HG03175 (cell line): Measurements from ENCODE around the gene PJA1.

Source experiments
- ATAC-seq: cut with Tn5 transposase; IDR thresholded peaks from one replicate; pipeline ENCODE4 v1.9.1; 2021; ENCODE audit warnings: mild to moderate bottlenecking, moderate library complexity; ENCODE audit not compliant: unreplicated experiment

The PJA1 gene

DNA sequence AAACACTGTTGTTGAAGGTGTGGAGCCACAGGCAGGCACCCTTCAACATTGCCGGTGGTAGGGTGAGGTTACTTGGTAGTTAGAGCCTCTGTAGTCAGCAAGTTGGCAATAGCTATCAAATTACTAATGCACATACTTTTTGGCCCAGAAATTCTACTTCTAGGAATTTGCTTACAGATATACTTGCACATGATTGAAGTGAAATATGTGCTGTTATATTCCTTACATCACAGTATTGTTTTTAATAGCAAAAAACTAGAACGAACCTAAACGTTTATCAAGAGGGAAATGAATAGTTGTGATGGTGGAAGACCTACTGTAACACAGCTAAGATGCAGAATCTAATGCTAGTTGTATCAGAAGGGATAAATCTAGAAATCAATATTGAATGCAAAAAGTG, 7.7 kb upstream of the PJA1 start:
- ATAC-seq: no peak

DNA sequence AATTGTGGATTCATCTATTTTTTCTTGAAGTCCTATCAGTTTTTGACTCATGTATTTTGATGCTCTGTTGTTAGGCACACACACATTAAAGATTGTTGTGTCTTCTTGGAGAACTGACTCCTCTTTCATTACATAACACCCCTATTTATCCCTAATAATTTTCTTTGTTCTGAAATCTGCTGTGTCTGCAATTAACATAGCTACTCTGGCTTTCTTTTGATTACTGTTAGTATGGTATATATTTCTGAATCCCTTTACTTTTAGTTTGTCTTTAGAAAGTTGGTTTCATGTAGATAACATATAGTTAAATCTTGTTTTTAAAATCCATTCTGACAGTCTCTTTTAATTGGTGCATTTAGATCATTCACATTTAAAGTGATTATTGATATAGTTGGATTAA, 5.1 kb upstream of the PJA1 start:
- no peak for ATAC-seq

DNA sequence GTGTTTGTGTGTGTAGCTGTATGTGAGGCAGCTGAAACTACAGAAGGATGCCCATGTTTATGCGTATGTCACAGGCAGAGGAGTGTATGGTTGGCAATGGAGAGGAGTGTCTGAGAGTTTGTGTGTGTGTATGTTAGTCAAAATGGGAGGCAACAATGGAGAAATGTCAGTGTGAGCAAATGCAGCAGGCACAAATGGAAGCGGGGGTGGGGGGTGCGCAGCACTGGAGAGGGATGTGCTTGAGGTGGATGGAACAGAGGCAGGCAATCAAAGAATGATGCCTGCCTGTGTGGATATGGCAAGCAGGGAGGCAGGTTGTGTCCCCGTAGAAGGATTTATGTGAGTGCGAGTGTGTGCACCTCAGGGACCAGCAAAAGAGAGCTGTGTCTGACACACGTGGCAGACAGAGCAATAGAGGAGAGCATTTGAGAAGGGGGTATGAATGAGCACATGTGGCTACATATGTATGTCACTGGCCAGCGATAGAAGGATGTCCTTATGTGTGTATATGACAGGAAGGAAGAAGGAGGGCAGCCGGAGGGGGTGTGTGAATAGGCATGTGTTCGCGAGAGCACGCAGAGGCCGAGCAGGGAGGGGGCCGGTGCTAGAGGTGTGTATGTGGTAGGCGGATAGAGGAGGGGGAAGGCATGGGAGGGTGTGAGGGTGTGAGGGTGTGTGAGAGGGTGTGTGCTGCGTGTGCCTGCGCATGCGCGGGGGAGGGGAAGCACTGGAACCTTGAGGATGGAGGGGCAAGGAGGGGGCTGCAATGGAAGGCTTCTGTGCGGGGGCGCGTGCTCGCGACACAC, 1.1 kb downstream of the PJA1 start:
- peak; percentile 76 for ATAC-seq

- no peak for ATAC-seq
Observed at GRCh38 chrX:69162361-69162865, 2.8 kb downstream of the PJA1 start.

DNA sequence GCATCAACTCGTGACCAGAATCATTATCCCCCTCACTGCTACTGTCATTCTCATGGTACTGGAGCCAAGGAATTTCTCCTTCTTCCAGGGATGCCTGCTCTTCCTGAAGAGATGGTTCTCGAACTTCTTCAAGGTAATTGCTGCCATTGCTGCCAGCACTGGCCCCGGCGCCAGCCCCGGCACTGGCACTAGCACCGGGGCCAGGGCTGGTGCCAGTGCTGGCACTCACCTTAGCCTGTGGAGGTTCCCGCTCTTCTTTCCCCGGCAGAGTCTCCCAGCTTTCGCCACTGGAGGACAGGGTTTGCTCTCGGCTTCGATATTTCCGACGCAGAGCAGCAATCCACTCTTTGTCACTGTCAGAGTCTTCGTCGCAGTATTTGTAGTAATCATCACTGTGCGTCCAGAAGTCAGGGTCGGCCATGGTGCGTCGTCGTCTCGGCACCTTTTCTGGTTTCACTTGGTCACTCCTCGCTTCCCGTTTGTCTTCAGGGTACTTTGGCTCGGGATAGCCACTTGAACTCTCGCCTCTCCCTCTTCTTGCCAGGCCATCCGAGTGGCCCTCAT, 3.4 kb downstream of the PJA1 start:
- ATAC-seq: no peak

- no peak for ATAC-seq
Observed at GRCh38 chrX:69161371-69161770, 3.9 kb downstream of the PJA1 start.

- ATAC-seq: peak; percentile 88
Observed at GRCh38 chrX:69158166-69158980, 6.9 kb downstream of the PJA1 start.

GRCh38 chrX:69156638-69157037, 8.6 kb downstream of the PJA1 start:
- no peak for ATAC-seq

DNA sequence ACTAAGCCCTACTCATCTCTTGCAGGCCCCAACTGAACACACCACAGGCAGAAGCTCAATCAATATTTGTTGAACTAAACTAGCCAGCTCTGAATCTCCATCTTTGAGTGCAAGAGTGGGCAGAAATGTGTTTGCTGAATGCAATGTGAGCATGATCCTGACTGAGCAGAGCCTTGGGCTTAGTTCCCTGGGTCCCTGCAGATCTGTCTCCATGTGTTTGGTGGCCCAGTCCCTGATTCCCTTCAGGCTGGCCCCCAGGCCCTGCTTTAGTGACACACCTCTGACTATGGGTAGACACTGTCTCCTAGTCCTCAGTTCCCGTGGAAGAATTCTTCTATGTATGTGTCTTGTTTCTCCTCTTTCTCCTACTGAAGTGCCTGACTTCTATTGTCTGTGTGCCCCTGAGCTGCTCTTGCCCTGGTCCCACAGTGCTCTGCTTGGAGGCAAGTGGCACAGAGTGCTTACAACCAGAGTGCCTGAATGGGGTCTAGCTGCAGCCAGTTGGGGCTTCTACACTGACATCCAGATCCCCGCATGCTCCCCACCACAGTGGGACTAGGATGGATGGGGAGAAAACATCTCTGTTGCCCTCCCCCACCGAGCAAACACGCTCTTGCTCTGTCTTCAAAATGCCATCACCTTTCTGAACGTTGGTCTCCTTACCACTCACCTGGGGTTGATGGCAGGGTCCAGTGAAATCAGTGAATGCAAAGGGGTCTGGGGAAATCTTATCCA, 9.3 kb downstream of the PJA1 start:
- no peak for ATAC-seq

- ATAC-seq: no peak
Observed at GRCh38 chrX:69154051-69154450, 11.2 kb downstream of the PJA1 start.

DNA sequence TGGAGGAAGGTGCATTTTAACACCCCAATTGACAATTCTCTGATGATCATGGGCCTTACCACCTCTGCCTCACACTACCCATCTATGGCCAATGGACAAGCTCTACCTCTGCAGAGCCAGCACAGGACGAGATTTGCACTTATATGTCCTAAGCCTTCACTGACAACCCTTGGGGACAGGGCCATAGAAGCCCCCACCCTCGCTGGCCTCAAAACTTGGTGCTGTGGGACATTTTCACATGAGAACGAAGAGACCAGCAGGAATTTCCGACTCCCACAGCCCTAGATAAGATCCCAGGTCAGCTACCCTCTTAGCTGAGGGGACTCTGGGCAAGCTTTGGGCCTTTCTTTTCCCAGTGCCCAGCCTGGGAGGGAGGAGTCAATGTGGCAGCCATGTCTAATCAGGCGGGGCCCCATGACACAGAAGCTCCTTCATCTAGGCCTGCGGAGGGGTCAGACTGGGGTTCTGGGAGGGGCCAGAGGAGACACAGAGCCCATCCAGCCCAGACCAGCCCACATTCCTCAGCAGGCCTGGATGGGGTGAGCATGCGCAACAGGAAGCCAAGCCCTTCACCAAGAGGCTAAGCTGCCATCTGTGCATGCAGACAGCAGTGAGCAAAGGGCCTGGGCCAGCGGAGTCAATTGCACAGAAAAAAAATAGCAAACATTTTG, 12.1 kb downstream of the PJA1 start:
- no peak for ATAC-seq

DNA sequence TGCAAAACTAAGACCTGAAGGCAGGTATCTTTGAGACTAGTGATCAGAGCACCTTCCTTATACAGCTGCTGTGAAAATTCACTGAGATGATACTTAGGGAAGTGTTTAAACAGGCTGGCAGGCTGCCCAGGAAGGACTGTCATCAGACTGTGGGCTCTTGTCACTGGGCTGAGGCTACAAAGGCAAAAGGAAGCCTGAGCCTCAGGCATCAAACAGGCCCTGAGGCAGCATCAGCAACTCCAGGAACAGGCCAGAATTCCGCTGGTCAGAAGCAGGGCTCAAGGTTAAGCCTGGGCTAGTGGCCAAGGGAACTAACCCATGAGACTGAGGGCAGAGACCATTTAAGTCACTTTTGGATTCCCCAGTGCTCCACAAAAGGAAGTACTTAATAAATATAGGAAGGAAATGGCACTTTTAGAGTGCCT, 12.8 kb downstream of the PJA1 start:
- no peak for ATAC-seq

- ATAC-seq: no peak
Observed at GRCh38 chrX:69151866-69152284, 13.4 kb downstream of the PJA1 start.

DNA sequence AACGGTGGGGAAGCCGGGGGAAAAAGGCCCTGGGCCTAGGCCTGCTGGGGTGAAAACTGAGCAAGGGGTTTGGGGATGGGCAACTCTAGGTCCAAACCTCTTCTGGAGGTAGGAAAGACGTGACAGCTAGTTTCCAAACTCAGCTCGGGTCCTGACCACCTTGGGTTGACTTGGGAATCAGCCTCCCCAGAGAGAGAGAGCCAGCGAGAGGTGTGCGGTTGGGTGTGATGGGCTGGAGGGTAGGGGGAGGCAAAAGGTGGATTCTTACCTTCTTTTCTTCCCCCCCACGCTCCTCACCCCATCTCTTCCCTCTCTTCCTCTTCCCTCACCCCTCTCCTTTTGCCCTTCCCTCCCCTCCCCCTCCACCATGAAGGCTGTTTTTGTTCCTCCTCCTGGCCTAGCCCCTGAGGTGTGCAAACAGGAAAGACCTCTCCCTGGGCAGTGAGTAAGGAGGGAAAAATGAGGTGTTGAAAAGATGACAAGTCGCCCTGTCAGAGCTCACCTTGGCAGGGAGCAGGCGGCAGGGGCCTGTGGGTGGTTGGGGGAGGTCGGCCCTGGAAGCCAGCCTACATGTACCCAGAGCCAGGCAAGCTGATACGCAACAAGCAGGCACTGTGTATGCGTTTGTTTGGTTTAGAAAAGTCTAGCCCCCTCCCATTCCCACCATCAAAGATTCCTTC, 14.8 kb downstream of the PJA1 start:
- ATAC-seq: no peak

GRCh38 chrX:69149466-69150280, 15.6 kb downstream of the PJA1 start:
- no peak for ATAC-seq

DNA sequence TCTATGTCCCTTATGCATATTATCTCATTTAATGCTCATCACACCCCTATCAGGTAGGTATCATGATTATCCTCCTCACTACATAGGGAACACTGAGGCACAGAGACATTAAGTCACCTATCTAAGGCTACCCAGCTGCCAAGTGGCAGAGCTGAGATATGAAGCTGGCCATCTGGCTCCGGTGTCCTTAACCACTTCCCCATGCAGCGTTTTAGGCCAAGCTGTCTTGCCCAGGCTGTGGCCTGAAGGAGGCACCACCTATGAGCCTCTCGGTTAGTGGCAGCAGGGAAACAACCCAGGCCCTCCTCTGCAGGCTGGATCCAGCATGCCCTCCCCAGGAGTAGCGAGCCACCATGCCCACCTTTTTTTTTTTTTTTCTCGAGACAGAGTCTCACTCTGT, 16.3 kb downstream of the PJA1 start:
- no peak for ATAC-seq

GRCh38 chrX:69146739-69147138, 18.5 kb downstream of the PJA1 start:
- no peak for ATAC-seq

GRCh38 chrX:69145714-69146113, 19.5 kb downstream of the PJA1 start:
- ATAC-seq: no peak
